Esophagus squamous epithelium (tissue), 4 donors: ENCODE data around the gene RBCK1.
"Not testable (repeated sequence)": the region's sequence is repeated elsewhere in the genome, so short reads cannot be mapped to it uniquely, and the experiment has no call there.

Experiments used
- POLR2A ChIP-seq, 4 donors: fragments of 450-650 bp; IDR thresholded peaks; one replicate each; pipeline ENCODE4 v1.6.1; 2017; ENCODE audit warnings: antibody characterized with exemption in 4 of 4, mild to moderate bottlenecking in 4 of 4, moderate library complexity in 3 of 4
- TF ChIP-seq, protein P1 (sequence below), 6 experiments: fragments of 450-650 bp in 4 of 6; fragments of 200-600 bp in 2 of 6; sonication (generic) in 2 of 6; IDR thresholded peaks; one replicate each; pipeline ENCODE4 v1.5.1; 2016 to 2019; ENCODE audit warnings: antibody characterized with exemption in 6 of 6, mild to moderate bottlenecking in 4 of 6, moderate library complexity in 4 of 6

GRCh38 chr20:452021-452420 is 43.9 kb downstream of the RBCK1 start:
- TF ChIP-seq, protein P1, sequence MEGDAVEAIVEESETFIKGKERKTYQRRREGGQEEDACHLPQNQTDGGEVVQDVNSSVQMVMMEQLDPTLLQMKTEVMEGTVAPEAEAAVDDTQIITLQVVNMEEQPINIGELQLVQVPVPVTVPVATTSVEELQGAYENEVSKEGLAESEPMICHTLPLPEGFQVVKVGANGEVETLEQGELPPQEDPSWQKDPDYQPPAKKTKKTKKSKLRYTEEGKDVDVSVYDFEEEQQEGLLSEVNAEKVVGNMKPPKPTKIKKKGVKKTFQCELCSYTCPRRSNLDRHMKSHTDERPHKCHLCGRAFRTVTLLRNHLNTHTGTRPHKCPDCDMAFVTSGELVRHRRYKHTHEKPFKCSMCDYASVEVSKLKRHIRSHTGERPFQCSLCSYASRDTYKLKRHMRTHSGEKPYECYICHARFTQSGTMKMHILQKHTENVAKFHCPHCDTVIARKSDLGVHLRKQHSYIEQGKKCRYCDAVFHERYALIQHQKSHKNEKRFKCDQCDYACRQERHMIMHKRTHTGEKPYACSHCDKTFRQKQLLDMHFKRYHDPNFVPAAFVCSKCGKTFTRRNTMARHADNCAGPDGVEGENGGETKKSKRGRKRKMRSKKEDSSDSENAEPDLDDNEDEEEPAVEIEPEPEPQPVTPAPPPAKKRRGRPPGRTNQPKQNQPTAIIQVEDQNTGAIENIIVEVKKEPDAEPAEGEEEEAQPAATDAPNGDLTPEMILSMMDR (IDR thresholded peaks at IDR 0.05) = not testable (repeated sequence)
- not testable (repeated sequence) for TF ChIP-seq POLR2A (IDR thresholded peaks at IDR 0.05)
